Panc1 (cell line): ENCODE results near the gene SYT14.

Experiments used
- CTCF ChIP-seq: fragments of 450-650 bp; IDR thresholded peaks from 2 replicates; pipeline ENCODE4 v1.5.1; 2017; ENCODE audit warnings: mild to moderate bottlenecking
- POLR2AphosphoS5 ChIP-seq: IDR thresholded peaks from 2 replicates; pipeline ENCODE4 v1.6.1; 2012; ENCODE audit warnings: mild to moderate bottlenecking, low read depth, low read length, moderate library complexity

- TF ChIP-seq CTCF (no peak), POLR2AphosphoS5 (no peak)
Observed at GRCh38 chr1:210074904-210075303, 136.9 kb downstream of the SYT14 start.
